AG09309 (cell line): ENCODE data around the gene CLEC4D.
"Not testable (repeated sequence)": the region's sequence is repeated elsewhere in the genome, so short reads cannot be mapped to it uniquely, and the experiment has no call there.

Experiments
- DNase-seq: peaks from one replicate; pipeline ENCODE4 v3.0.0-alpha.2; 2010; ENCODE audit warnings: low read depth
- H3K4me3 ChIP-seq: 2 replicates; pipeline ENCODE4 v1.5.1; 2011; ENCODE audit warnings: mild to moderate bottlenecking, low read depth, low read length, moderate library complexity; ENCODE audit not compliant: control insufficient read depth
- CTCF ChIP-seq: IDR thresholded peaks from 2 replicates; pipeline ENCODE4 v1.5.1; 2011; ENCODE audit warnings: mild to moderate bottlenecking, low read depth, low read length, inconsistent platforms; ENCODE audit not compliant: insufficient read depth, control insufficient read depth; ENCODE audit errors: missing control alignments

Gene CLEC4D

GRCh38 chr12:8562310-8562709 is 49.0 kb downstream of the CLEC4D start:
- H3K4me3 ChIP-seq, result no peak overlapping the region
- TF ChIP-seq CTCF, result no peak
- DNase-seq, result no peak

- no peak for DNase-seq
- no peak overlapping the region for H3K4me3 ChIP-seq
- no peak for TF ChIP-seq CTCF
Measured at GRCh38 chr12:8563356-8563755, 50.1 kb downstream of the CLEC4D start.

- no peak for TF ChIP-seq CTCF
- no peak for DNase-seq
- H3K4me3 ChIP-seq, result no peak overlapping the region
Measured at GRCh38 chr12:8564656-8565055, 51.4 kb downstream of the CLEC4D start.

GRCh38 chr12:8566052-8566451 is 52.7 kb downstream of the CLEC4D start:
- not testable (repeated sequence) for DNase-seq, H3K4me3 ChIP-seq

GRCh38 chr12:8566525-8566924 is 53.2 kb downstream of the CLEC4D start:
- no peak for DNase-seq
- H3K4me3 ChIP-seq, result no peak overlapping the region
- no peak for TF ChIP-seq CTCF
